Activated CD8-positive, alpha-beta T cell treated with anti-CD3 and anti-CD28 coated beads, Interleukin-2, amount 10 ng/mL, durations not matched to agents 7 days and 5 days (primary cell): Measurements from ENCODE around the gene TXNRD2. TPM values are rescaled to one million over a fixed set of nuclear protein-coding genes. Genes with fewer than 3 reads are reported as not detected.
A peak's percentile ranks its signal among the peaks of the same experiment; 100 is the strongest.

Experiments used
- ATAC-seq: fragments of 150-1000 bp; cut with Tn5 transposase; one replicate; pipeline ENCODE4 v1.10.0; 2021; ENCODE audit warnings: moderate library complexity
- CTCF ChIA-PET: fragments of 350-600 bp; sonication (Branson Sonifier 250); formaldehyde crosslinking; loops from one replicate; lab custom pipeline; 2021; ENCODE audit warnings: antibody characterized with exemption; lab: Charles Lee
- POLR2A ChIA-PET: fragments of 350-600 bp; sonication (Branson Sonifier 250); formaldehyde crosslinking; loops from one replicate; lab custom pipeline; 2021; ENCODE audit warnings: antibody characterized with exemption; lab: Charles Lee
- DNase-seq: peaks from one replicate; pipeline ENCODE4 v3.0.0-alpha.2; 2020
- H3K27ac Mint-ChIP-seq: one replicate; pipeline ENCODE4 v1.8.0; 2021; ENCODE audit warnings: mild to moderate bottlenecking, mixed read lengths
- H3K27me3 Mint-ChIP-seq: one replicate; pipeline ENCODE4 v1.8.0; 2021; ENCODE audit warnings: low read depth, mixed read lengths
- H3K36me3 Mint-ChIP-seq: one replicate; pipeline ENCODE4 v1.8.0; 2021; ENCODE audit warnings: low read depth, mixed read lengths
- H3K4me1 Mint-ChIP-seq: one replicate; pipeline ENCODE4 v1.8.0; 2021; ENCODE audit warnings: low read depth, mixed read lengths
- H3K4me3 Mint-ChIP-seq: one replicate; pipeline ENCODE4 v1.8.0; 2021; ENCODE audit warnings: mild to moderate bottlenecking, mixed read lengths
- H3K9me3 Mint-ChIP-seq: one replicate; pipeline ENCODE4 v1.8.0; 2022; ENCODE audit warnings: mixed read lengths; ENCODE audit not compliant: insufficient read depth
- total RNA-seq, 2 experiments: library from RNA; stranded (reverse); gene quantifications; one replicate each; pipeline ENCODE4 v1.2.3, GENCODE V29; 2021

The TXNRD2 gene
- total RNA-seq, 2 experiments from 2014 or later, result 16.1 to 19.3 TPM

DNA sequence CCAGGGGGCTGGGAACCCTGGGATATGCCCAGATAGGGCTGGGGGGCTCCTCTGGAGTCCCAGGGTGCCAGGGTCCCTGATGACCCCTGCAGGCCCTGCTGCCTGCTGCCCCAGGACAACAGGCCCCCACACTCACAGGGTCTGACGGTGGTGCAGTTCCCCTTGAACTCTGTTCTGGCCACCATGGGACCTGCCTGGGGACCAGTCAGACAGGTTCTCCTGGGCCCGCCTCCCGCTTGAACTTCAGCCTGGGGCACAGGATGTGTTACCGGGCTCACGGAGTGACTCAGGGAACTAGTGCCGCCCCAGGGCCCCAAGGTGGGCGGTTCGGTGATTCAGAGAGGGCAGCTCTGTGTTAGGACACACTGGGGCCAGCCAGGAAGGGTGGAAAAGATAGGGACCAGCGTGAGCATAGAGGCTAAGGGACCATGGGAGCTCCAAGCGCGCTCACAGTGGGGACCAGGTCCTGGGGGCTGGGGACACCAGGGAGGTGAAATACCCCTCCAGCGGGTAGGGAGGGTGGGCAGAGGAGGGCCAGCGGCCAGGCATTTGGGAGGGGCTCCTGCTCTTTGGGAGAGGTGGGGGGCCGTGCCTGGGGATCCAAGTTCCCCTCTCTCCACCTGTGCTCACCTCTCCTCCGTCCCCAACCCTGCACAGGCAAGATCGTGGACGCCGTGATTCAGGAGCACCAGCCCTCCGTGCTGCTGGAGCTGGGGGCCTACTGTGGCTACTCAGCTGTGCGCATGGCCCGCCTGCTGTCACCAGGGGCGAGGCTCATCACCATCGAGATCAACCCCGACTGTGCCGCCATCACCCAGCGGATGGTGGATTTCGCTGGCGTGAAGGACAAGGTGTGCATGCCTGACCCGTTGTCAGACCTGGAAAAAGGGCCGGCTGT is 21.5 kb upstream of the TXNRD2 start:
- ChIA-PET POLR2A (no interaction called here), CTCF (interaction anchor here (1.3 to 1.7 kb wide), 2 partner anchors 8 to 9 kb away, joined by 3 read pairs; no protein-coding TSS in a partner anchor)
- H3K36me3 Mint-ChIP-seq, result peaks cover 5% of the 10 kb centered on the region
- ATAC-seq (no peak), DNase-seq (no peak)
- peaks cover 7% of the 10 kb centered on the region for H3K4me1 Mint-ChIP-seq
- H3K9me3 Mint-ChIP-seq, result no peaks in the 10 kb centered on the region
- no peaks in the 10 kb centered on the region for H3K27me3 Mint-ChIP-seq
- H3K27ac Mint-ChIP-seq, result no peak overlapping the region
- H3K4me3 Mint-ChIP-seq, result no peak overlapping the region

DNA sequence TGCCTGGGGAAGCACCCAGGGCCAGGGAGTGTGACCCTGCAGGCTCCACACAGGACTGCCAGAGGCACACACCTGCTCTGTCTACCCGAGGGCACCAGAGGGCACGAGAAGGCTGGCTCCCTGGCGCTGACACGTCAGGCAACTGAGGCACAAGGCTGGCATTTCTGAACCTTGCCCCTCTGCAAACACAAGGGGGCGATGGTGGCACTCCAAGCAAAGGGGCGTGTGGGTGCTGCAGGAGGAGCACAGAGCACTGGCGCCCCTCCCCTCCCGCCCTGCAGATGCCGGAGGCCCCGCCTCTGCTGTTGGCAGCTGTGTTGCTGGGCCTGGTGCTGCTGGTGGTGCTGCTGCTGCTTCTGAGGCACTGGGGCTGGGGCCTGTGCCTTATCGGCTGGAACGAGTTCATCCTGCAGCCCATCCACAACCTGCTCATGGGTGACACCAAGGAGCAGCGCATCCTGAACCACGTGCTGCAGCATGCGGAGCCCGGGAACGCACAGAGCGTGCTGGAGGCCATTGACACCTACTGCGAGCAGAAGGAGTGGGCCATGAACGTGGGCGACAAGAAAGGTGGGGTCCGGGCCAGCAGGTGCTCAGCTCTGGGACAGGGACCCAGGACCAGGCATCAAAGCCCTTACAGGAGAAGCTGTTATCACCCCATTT is 20.8 kb upstream of the TXNRD2 start:
- POLR2A ChIA-PET, result no interaction called here
- Mint-ChIP-seq H3K4me3 (no peak overlapping the region), H3K27ac (no peak overlapping the region), H3K27me3 (no peaks in the 10 kb centered on the region), H3K9me3 (no peaks in the 10 kb centered on the region), H3K36me3 (peaks cover 5% of the 10 kb centered on the region), H3K4me1 (peaks cover 11% of the 10 kb centered on the region)
- CTCF ChIA-PET, result interaction anchor here (1.3 to 1.7 kb wide), 2 partner anchors 9 kb away, joined by 3 read pairs; no protein-coding TSS in a partner anchor
- ATAC-seq (peak; percentile 76), DNase-seq (peak; percentile 80)

DNA sequence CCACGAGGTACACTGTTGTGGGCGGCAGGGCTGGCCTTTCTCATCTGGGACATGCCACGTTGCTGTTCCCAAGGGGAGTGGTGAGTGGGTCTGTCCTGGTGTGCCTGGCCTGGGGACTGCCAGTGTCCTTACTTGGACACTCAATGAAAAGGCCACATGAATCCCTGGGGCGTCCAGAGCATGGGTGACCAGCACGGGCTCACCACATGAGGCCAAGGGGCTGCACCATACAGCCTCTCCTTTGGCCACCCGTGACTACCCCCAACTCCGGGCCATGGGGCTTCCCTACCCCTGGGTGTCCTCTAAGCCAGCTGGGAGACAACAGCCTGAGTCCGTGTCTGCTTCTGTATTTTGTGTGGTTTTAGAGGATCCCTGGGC is 20.2 kb upstream of the TXNRD2 start:
- no peak overlapping the region for H3K27ac Mint-ChIP-seq
- ChIA-PET CTCF (interaction anchor here (1.3 kb wide), 1 partner anchor 10 kb away, joined by 3 read pairs; no protein-coding TSS in a partner anchor), POLR2A (no interaction called here)
- H3K27me3 Mint-ChIP-seq, result no peaks in the 10 kb centered on the region
- H3K4me3 Mint-ChIP-seq, result no peak overlapping the region
- H3K36me3 Mint-ChIP-seq, result peaks cover 5% of the 10 kb centered on the region
- no peak for DNase-seq
- no peaks in the 10 kb centered on the region for H3K9me3 Mint-ChIP-seq
- H3K4me1 Mint-ChIP-seq, result peaks cover 14% of the 10 kb centered on the region
- no peak for ATAC-seq

DNA sequence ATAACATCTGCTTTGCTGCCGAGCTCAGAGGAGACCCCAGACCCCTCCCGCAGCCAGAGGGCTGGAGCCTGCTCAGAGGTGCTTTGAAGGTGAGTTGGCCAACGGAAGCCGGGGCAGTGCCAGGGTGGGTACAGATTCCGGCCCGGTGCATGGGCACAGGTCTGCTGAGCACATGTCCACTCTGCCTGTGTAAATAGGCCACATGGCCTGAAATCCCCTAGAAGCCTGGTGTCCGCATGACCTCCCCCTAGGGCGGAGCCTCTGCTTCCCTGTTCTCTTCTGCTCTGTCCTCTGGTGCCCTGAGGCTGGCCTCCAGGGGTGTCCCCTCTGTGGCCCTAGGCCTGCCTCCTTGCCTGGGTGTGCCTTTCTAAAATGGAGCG is 19.6 kb upstream of the TXNRD2 start:
- Mint-ChIP-seq H3K9me3 (no peaks in the 10 kb centered on the region), H3K4me3 (no peak overlapping the region), H3K4me1 (peaks cover 14% of the 10 kb centered on the region), H3K27ac (no peak overlapping the region), H3K27me3 (no peaks in the 10 kb centered on the region), H3K36me3 (peaks cover 5% of the 10 kb centered on the region)
- ChIA-PET POLR2A (interaction anchor here (0.8 kb wide), 1 partner anchor 131 kb away, joined by 4 read pairs; no protein-coding TSS in a partner anchor), CTCF (no interaction called here)
- ATAC-seq, result no peak
- no peak for DNase-seq

DNA sequence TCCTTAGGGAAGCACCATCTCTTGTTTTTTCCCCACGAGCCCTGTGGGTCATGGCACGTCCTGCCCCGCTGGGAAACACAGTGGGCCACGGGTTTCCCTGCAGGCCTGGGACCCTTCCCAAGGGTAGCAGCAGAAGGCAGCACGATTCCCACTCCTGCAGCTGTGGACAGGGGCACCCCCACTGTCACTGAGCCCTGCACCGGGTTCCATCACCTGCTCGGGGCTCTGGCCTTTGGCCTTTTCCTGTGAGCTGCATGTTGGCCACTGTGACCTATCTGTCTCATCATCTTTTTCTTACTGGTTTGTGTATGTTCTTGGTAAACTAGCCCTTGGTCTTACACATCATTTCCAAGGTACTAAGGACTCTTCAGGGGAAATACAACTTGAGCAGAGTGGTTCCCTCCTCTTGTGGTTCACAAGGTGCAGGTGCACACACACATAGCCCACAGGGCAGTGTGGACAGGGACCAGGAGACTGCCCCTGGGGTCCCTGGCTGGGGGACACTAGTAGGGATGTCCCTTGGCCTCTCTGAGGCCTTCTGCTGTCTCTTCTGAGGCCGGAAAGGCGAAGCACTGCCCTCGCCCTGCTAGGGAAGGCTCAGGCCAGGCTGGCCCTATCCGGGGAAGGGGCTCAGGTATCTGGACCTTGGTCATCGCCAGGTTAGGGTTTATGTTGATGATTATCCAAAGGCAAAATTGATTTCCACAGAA is 19.0 kb upstream of the TXNRD2 start:
- POLR2A ChIA-PET, result interaction anchor here (0.8 kb wide), 1 partner anchor 132 kb away, joined by 4 read pairs; no protein-coding TSS in a partner anchor
- Mint-ChIP-seq H3K27me3 (no peaks in the 10 kb centered on the region), H3K27ac (no peak overlapping the region), H3K36me3 (peaks cover 7% of the 10 kb centered on the region), H3K9me3 (no peaks in the 10 kb centered on the region), H3K4me3 (no peak overlapping the region), H3K4me1 (peaks cover 17% of the 10 kb centered on the region)
- CTCF ChIA-PET, result no interaction called here
- ATAC-seq (no peak), DNase-seq (no peak)

DNA sequence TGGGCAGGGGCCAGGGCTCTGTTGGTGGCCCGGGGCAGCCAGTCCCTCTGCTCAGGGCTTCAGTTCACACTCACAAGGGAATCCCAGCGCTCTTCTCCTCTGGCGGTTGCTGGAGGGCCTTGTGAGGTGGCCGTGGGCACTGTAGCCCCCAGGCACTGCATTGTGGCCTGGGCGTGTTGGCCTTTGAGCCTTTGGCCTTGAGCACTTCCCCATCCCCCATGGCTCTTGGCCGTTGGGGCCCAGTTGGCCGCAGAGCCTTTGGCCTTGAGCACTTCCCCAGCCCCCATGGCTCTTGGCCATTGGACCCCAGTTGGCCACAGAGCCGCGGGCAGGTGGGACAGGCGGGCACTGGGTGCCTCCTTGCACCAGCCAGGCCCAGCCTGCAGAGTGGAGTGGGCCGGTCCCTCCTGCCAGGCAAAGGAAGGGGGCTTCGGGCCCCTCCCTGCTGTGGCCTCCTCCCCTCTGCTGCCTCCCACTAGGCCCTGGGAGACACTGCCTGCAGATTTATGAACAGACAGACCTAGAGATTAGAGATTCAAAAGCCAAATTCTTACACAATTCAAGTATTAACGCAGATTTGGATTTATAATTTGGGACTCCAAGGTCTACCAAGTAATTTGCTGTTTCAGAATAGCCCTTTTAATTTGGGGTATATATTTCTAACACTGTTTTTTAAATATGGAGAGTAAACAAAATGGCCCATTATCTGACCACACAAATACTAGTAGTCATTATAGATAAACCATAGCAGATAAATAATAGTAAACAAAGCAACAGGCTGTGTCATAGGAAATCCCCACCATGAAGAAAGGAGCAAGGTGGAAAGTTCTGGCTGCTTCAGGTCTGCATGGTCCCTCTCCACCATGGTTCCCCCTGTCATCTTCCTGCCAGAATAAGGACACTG is 18.2 kb upstream of the TXNRD2 start:
- peaks cover 9% of the 10 kb centered on the region for H3K36me3 Mint-ChIP-seq
- no peak overlapping the region for H3K27ac Mint-ChIP-seq
- no peak for ATAC-seq
- ChIA-PET CTCF (interaction anchor here (1.3 kb wide), 1 partner anchor 230 kb away, joined by 3 read pairs; no protein-coding TSS in a partner anchor), POLR2A (interaction anchor here (0.8 kb wide), 1 partner anchor 133 kb away, joined by 4 read pairs; no protein-coding TSS in a partner anchor)
- no peaks in the 10 kb centered on the region for H3K9me3 Mint-ChIP-seq
- no peak overlapping the region for H3K4me3 Mint-ChIP-seq
- no peak for DNase-seq
- H3K27me3 Mint-ChIP-seq, result no peaks in the 10 kb centered on the region
- peaks cover 25% of the 10 kb centered on the region for H3K4me1 Mint-ChIP-seq

DNA sequence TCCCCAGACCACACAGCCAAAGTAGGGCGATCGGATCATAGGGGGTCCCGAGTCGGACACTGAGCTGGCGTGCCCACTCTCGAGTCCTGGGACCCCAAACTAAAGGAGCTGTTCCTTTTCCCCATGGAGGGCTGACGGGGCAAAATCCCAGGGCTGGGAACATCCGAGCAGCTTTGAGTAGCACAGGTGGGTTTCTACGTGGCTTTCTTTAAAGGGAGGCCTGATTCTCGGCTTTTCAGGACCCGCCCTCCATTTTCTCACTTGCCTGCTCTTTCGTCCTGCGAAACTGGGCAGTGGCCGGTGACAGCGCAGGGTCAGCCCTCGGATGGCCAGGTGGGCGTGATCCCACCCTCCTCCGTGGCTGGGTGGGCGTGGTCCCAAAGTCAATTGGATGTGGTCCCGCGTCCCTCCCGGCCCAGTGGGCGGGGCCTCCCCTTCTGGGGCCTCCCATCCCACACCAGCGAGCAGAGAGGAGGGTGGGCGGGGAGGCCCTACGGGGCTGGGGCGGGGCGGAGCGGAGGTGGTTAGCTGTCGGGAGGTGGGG is 17.5 kb upstream of the TXNRD2 start:
- Mint-ChIP-seq H3K36me3 (peaks cover 8% of the 10 kb centered on the region), H3K9me3 (no peaks in the 10 kb centered on the region), H3K4me1 (peaks cover 32% of the 10 kb centered on the region), H3K27me3 (no peaks in the 10 kb centered on the region), H3K4me3 (no peak overlapping the region), H3K27ac (no peak overlapping the region)
- ATAC-seq (no peak), DNase-seq (no peak)
- POLR2A ChIA-PET, result no interaction called here
- CTCF ChIA-PET, result interaction anchor here (1.3 kb wide), 1 partner anchor 229 kb away, joined by 3 read pairs; no protein-coding TSS in a partner anchor

DNA sequence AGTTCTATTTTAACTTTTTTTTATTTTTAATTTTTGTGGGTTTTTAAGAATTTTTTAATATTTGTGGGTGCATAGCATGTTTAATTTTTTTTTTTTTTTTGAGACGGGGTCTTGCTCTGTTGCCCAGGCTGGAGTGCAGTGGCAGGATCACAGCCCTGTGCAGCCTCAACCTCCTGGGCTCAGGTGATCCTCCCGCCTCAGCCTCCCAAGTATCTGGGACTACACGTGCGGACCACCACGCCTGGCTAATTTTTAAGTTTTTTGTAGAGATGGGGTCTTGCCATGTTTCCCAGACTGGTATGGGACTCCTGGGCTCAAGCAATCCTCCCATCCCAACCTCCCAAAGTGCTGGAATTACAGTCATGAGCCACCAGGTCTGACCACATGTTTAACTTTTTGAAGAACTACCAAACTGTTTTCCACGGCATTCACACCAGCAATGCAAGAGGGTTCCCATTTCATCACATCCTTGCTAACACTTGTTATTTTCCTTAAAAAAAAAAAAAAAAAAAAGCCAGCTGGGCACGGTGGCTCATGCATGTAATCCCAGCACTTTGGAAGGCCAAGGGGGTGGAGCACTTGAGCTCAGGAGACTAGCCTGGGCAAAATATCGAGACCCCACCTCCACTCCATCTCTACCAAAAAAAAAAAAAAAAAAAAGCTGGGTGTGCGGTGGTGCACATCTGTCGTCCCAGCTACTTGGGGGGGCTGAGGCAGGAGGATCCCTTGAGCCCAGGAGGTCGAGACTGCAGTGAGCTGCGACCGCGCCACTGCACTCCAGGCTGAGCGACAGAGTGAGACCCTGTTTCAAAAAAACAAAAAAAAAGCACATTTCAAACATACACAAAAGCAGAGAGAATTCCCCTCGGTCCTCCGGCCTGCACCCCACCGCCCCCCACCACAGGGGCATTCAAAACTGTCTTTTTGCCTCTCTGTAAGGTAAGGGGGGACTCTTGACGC is 16.7 kb upstream of the TXNRD2 start:
- no peak overlapping the region for H3K4me3 Mint-ChIP-seq
- CTCF ChIA-PET, result interaction anchor here (1.3 to 1.8 kb wide), 2 partner anchors 10 to 228 kb away, joined by 3 to 6 read pairs; no protein-coding TSS in a partner anchor
- no peaks in the 10 kb centered on the region for H3K9me3 Mint-ChIP-seq
- H3K27me3 Mint-ChIP-seq, result no peaks in the 10 kb centered on the region
- H3K36me3 Mint-ChIP-seq, result peaks cover 6% of the 10 kb centered on the region
- no peak for DNase-seq
- ATAC-seq, result no peak
- POLR2A ChIA-PET, result no interaction called here
- peaks cover 39% of the 10 kb centered on the region for H3K4me1 Mint-ChIP-seq
- H3K27ac Mint-ChIP-seq, result no peak overlapping the region

DNA sequence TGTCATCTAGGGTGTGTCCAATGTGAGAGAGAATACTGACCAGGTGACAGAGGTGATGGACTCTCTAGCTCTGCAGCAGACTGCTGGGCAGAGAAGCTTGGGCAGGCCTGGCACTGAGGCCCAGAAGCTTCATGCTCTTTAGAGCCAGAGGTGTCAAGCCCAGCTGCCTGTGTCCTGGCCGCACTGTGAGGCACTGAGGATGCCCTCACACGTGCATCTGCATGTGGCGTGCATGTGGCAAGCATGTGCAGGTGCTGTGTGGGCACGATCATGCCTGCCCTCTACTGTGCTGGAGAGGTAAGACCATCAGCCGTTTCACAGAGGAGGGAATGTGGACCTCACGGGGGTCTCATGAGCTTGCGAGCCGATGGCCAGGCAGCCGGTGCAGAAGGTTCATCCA is 15.8 kb upstream of the TXNRD2 start:
- Mint-ChIP-seq H3K27me3 (no peaks in the 10 kb centered on the region), H3K27ac (no peak overlapping the region), H3K36me3 (peaks cover 6% of the 10 kb centered on the region), H3K4me1 (peaks cover 40% of the 10 kb centered on the region), H3K4me3 (no peak overlapping the region), H3K9me3 (no peaks in the 10 kb centered on the region)
- POLR2A ChIA-PET, result no interaction called here
- CTCF ChIA-PET, result interaction anchor here (1.8 kb wide), 1 partner anchor 9 kb away, joined by 6 read pairs; no protein-coding TSS in a partner anchor
- DNase-seq, result no peak
- no peak for ATAC-seq
